ENCODE measurements around the gene SLC4A5.
"Not testable (repeated sequence)": the region's sequence is repeated elsewhere in the genome, so short reads cannot be mapped to it uniquely, and the experiment has no call there.

SLC4A5 gene

DNA sequence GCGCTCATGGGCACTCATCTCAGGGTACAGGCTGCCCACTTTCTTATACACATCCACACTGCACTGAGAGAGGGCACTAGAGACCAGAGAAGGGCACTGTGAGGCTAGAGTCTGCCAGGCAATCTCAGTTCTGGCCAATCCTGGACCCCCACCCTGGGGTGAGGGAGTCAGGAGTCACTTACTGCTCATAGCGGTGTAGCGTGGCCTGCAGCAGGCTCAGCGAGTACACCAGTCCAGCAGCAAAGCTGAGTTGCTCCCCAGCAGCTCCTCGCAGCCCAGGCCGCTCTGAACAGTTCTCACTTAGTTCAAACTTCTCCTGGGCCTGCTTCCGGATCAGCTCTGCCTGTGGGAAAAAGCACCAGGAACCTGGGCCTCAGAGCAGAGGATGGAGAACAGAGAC lies 24.6 kb upstream of the SLC4A5 start:
- no peak for DNase-seq (ENCODE audit: low spot score)

DNA sequence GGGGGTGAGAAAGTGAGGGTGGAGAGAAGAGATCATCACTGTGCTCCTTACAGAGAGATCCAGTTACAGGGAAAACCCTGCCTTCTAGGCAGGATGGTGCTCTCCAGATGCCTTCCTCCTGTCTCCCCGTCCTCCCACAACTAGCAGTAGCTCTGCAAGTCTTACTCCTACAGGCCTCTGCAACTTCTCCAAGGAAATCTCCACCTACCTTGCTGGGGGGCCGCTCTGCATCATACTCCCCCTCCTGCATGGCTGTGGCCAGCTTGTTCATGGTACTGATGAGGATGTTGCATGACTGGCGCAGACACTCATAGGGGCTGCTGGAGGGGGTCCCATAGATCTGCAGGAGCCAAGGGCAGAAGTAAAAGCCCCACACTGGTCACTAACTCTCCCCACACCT lies 22.8 kb upstream of the SLC4A5 start:
- no peak for DNase-seq (ENCODE audit: low spot score)

DNA sequence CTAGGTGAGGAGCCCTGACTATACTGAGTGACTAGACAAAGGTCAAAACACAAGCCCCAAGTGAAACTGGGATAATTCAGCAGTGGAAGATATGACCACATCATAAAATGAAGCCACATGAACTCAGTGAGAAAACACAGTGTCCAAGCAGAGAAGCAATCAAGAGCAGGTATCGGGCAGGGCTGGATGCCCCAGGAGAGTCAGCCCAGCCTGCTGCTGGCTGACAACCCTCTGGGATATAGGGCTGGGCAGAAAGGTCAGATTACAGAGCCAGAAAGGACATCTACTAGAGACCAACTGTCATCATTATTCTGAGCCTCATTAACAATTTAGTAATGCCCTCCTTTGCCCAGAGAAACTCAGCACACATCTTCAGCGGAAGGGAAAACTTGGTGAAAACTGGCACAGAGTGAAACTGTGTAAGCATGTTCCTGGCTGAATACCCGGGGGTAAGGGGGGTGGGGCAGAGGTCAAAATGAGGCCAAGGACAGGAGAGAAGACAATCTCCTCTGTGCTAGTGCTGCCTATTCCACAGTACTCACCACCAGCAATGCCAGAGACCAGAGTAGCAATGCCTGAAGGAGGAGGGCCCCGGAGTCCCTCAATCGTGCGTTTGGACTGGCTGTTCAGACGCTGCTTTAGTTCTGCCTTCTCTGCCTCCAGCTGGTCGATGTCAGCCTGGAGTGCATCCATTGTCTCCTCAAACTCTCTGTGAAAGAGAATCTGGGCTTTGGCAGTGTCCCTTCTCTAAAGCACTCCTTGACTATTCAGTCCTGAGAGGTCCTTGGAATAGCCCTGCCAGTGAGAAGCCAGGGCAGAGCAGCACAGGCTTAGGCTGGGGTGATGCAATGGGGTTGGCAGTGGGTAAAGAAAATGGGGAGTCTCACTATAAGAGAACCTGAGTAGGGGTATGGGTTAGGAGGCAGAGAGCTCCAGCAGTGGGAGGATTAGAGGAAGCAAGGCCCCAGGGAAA lies 21.6 kb upstream of the SLC4A5 start:
- DNase-seq (ENCODE audit: low spot score), result no peak

DNA sequence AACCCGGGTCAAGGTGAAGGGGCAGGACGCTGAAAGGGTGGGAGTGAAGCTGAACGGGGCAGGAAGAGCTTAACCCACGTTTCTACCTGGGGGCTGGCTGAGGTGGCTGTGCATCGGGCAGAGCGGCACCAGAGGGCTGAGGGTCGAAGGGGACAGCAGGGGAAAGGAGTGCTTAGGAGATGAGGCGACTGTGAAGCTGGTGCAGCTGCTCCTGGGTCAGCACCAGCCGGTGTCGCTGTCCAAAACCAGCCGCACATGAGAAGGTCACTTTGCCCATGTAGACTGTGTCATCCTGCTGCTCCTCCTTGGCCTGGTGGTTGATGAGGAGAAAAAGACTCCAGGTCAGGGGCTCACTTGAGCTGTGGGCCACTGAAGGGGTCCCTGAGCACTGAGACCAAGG lies 18.1 kb upstream of the SLC4A5 start:
- DNase-seq (ENCODE audit: low spot score), result no peak

DNA sequence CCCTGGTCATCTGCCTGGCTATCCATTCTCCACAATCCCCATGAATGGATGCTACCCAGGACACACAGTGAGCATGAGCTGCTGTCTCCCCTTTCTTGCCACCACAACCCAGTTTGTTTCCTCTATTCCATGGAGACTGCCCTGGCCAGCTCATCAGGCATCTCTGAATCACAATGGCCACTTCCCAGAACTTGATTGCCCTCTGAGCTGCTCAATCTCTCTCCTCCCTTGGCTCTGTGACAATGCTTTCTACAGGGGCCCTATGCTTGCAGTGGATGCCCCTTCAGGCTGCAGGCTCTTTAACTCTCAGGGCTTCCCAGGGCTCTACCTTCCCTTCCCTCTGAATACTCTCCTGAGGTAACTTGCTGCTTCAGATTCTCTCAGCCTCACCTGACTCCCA lies 14.4 kb upstream of the SLC4A5 start:
- DNase-seq (ENCODE audit: low spot score), result no peak

DNA sequence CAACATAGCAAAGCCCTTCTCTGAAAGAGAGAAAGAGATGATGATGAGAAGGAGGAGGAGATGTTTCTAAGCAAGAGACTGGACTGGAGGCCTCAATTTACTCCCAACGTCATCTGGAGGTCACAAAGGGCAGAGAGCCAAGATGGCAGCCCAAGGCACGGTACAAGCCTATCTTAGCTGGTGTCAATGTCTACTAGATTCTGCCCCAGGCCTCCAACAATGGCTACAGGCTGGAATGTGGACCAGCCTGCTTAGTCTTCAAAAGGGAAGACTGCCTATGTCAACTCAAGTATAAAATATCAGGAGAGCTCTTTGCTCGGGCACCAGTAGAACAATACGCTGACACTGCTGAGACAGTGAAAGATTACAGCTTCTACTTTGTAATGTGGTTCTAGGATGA lies 6.7 kb upstream of the SLC4A5 start:
- DNase-seq (ENCODE audit: low spot score), result no peak

DNA sequence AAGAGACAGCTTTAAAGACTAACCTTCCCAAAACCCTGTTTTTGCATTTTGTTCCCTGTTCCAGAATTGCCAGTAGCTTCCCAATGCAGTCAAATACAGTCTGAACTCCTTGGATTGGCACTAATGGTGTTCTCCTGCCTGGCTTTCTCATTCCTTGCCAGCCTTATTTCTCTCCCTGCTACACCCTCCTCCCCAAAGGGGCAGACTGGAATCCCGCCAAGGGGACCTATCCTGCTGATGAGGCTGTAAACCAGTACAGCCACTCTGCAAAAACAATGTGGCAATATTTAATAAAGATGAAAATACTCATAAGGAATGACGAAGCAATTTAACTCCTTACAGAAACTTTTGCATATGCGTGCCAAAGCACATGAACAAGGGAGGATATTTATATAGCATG lies 4.5 kb upstream of the SLC4A5 start:
- no peak for DNase-seq (ENCODE audit: low spot score)

DNA sequence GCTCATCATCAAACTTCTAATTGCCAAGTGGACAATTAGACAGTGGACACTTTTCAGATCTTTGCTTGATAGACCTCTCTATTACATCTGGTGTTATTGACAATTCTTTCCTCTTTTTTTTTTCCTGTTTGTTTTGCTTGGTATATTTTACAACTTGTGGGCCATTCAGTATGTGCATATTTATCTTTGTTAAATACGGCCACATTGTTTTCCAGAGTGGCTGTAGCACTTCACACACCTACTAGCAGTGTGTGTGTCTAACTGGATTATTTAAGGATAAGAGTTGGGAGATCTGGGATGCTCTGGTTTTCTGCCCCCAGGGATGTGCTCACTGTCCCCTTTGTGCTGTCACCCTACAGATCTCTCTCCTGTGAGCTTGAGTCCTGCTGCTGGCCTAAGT lies 4.1 kb upstream of the SLC4A5 start:
- no peak for DNase-seq (ENCODE audit: low spot score)

DNA sequence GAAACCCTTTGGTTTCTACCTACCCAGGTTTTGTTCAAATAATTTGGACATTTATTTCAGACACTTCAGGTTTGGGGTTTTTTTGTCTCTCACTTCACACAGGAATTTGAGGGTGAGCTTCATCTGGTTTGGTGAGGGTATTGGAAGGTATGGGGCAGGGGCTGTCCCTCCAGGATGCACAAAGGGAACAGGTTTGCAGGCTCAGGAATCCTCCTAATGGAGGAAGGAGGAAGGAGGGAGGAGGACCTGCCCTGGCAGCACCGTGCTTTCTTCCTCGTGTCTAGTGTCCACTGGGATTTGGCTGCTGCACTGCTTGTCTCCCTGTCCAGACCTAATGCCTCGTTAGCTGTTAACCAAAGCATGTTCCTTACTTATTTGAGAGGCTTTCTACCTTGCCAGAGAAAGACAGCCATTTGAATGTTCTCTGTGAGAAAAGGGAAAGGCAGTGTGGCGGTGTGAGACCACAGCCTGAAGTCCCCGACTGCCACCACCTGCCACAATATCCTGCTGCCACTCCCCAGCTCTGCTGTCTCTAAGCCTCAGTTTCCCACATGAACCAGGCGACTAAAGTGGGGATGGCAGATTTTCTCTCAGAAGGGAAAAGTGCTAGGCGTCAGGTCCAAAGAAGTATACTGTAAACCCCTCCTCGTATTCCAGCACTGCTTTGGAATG lies 2.2 kb upstream of the SLC4A5 start:
- no peak for DNase-seq (ENCODE audit: low spot score)

DNA sequence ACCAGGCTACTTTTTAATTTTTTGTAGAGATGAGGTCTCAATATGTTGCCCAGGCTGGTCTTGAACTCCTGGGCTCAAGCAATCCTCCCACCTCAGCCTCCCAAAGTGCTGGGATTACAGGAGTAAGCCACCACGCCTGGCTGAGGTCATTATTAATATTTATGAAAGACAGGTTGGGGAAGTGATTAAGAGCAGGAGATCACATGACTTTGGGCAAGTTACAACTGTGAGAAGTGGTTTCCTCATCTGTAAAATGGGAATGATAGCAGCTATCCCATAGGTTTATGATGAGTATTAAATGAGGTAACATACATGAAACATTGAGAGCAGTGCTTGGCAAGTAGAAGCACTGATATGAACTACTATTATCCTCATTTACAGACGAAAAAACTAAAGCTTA lies 7.0 kb downstream of the SLC4A5 start:
- DNase-seq (ENCODE audit: low spot score), result not testable (repeated sequence)

DNA sequence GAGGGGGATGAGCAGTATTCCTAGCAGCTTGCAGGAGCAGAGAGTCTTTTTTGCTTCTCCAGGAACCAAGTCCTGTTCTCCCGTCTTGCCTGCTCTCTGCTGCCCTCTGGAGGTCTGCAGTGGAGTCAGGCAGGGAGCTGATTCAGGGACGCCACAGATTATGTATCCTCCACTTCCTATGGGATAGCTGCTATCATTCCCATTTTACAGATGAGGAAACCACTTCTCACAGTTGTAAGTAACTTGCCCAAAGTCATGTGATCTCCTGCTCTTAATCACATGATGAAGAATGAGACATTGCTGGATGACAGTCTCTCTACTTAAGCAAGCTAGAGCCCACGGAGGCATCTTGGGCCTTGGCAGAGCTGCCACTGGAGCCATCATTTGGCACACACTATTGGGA lies 8.3 kb downstream of the SLC4A5 start:
- DNase-seq (ENCODE audit: low spot score), result peak; percentile 69

DNA sequence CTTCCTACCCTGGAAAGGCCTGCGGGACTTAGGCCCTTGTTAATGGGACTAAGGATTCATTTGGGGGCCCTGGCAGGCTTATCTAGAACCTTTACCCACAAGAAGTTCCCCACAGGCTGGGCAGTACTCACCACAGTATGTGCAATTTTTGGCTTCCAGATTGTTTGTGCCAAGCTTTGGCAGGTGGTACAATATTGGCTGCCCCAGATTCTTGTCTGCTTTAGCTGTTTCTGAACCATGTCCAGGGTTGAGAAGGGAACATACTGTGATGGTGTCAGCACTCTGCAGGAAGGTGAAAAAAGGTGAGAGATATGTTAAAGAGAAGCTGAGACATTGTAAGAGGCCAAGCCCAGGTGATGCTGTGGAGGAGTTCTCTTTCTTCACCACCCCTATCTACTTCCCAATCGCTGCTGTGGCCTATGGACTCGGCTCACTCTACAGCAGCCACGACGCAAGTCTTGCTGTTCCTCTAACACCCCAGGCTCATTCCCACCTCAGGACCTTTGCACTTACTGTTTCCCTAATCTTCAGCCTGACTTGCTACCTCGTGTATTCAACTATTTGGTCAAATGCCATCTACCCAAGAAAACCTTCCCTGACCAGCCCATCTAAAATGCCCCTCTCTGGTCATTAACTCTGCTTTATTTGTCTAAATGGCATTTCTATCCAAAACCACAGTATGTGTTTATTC lies 9.2 kb downstream of the SLC4A5 start:
- DNase-seq (ENCODE audit: low spot score), result no peak

DNA sequence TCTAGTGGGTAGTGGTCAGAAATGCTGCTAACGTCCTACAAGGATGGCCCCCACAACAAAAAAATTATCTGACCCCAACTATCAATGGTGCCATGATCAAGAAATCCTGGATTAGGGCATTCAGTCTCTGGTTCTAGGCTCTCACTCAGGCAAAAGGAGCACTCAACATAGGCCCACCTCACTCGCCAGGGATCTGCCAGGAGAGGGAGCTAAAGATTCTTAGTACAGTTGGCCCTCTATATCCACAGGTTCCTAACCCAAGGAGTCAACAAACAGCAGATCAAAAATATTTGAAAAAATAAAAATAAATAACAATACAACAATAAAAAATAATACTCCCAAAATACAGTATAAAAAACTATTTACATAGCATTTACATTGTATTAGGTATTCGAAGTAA lies 10.0 kb downstream of the SLC4A5 start:
- no peak for DNase-seq (ENCODE audit: low spot score)

DNA sequence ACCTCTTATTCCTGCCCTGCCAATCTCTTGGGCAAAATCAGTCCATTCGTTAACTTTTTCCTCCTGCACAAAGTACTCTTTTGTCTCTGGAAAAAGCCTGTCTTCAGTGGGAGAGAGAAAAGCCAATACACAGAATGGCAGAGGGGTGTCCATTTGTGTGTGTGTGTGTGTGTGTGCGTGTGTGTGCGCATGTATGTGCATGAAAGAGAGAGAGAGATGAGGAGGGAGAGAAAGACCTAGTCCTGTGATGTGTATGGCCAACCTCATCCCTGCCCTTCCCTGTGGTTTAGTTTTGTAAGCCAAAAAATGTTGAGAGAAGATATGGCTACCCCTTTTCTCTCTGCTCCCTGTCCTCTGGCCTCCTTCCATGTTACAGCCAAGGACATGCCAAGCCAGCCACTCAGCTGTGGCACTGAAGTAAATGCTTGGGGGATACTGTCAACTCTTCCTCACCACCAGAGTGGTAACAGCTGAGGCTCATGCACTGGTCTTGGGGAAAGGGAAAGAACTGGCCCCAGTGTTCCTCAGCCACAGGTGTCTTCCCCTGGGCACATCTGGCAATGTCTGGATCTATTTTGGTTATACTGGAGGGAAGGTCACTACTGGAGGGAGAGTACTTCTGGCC lies 10.6 kb downstream of the SLC4A5 start:
- DNase-seq (ENCODE audit: low spot score), result no peak

DNA sequence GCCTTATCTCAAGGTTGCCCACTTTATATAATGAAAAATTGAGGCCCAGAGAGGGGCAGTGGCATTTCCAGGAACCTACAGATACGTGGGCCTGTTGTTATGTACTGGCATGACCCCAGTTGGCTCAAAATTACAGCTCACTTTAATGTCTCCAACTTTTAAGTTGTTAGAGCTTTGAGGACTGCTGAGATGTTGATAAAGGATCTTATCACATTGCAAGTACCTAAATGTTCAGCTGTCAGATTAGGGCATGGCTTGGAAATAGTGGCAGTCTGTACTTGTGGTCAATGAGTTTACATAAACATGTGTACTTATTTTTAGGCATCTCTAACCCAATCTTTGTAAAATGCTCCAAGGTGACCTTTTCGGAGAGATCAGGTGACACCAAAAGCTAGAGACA lies 14.6 kb downstream of the SLC4A5 start:
- DNase-seq (ENCODE audit: low spot score), result no peak

DNA sequence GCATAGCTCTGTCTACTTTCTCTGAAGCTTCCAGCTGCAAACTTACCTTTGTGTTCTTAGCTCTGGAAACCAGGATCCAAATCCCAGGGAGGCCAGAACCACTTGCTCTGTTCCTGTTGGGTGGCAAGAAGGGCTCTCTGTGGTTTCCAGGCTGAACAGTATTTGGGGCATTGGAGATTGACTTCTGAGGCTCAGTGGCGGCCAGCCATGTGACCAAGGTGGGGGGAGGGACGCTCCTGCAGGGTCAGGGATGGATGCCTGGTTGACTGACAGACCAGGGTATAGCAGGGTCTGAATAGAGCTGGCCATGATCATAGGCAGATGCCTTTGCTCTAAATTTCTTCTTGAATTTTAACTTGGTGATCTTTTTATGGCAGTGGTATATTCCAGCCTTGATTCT lies 15.1 kb downstream of the SLC4A5 start:
- no peak for DNase-seq (ENCODE audit: low spot score)

DNA sequence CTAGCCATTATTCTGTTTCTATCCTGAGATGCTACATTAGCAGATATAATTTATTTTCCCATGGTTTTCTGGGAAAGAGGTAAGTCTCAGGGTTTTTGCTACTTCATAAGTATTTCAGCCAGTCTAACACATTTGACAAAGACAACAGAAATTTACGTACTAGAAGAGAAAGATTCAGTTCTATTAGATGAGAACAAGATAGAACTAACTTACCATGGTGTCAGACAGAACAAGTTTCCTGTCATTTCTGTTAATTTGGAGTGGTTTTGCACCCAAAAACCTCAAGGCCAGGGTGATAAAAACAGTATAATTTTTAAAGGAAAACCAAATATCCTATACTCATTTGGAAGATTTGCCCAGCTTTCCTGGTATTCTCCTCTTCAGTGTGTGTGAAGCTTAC lies 15.6 kb downstream of the SLC4A5 start:
- DNase-seq (ENCODE audit: low spot score), result no peak

DNA sequence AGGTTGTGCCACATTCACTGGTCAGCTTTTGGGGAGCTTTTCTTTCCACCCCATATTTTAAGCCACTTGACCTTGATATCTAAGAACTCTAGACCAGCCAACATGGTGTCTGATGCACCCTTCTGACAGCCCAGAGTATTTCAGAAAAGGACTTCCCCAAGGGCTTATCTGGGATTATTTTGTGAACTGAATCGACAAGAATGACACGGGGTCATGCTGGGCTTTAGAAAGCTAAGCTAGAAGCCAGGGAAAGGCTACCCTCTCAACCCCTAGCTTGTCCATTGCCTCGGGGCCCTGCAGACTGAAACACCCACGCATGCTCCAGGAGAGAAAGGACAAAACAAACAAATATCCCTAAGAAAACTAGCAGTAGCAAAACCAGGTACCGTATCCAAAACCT lies 16.0 kb downstream of the SLC4A5 start:
- DNase-seq (ENCODE audit: low spot score), result no peak

DNA sequence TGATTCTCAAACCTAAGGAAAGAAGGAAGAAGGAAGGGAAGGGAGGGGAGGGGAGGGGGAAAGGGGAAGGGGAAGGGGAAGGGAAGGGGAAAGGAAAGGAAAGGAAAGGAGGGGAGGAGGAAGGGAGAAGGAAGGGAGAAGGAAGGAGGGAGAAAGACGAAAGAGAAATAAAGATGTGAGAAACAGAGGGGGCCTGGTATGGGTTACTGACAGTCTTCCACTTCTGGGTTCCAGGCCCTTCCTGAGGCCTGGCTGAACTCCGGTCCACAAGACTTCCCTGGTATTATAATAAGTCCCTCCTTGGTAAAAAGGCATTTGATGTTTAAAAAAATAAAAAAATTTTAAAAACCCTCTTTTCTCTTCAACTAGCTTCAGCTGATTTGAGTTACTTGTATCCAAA lies 17.4 kb downstream of the SLC4A5 start:
- DNase-seq (ENCODE audit: low spot score), result no peak

DNA sequence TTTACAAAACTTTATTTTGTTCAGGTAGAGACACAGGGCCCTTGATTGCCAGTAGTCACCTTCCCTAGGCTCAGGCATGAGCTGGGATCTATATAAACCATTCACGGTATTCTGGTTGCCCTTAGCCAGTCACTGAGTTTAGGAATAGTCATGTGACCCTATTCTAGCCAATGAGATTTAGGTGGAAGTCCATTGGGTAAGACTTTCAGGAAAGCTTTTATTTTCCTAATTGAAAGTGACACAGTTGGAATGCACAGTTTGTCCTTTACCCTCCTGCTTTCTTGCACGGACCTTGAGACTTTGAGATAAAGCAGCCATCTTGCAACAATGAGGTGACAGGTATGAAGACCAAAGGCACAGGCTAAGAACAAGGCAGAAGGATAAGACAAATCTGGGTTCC lies 21.5 kb downstream of the SLC4A5 start:
- no peak for DNase-seq (ENCODE audit: low spot score)

DNA sequence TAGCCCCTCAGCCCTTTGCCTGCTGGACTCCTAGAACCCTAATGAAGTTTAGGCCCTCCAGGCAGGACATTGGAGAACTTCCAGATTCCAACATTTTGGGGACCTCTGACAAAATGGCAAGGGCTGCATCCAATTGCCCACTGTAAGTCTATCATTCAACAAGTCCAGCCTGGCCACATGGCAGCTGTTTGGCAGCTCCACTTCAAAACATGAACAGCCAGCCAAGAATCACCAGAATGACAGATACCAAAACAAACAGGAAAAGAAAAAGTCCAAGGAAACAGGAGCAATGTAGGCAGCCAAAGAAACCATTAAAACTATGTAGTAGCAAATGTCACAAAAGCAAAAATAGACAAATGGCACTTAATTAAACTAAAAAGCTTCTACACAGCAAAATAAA lies 25.5 kb downstream of the SLC4A5 start:
- DNase-seq (ENCODE audit: low spot score), result no peak

DNA sequence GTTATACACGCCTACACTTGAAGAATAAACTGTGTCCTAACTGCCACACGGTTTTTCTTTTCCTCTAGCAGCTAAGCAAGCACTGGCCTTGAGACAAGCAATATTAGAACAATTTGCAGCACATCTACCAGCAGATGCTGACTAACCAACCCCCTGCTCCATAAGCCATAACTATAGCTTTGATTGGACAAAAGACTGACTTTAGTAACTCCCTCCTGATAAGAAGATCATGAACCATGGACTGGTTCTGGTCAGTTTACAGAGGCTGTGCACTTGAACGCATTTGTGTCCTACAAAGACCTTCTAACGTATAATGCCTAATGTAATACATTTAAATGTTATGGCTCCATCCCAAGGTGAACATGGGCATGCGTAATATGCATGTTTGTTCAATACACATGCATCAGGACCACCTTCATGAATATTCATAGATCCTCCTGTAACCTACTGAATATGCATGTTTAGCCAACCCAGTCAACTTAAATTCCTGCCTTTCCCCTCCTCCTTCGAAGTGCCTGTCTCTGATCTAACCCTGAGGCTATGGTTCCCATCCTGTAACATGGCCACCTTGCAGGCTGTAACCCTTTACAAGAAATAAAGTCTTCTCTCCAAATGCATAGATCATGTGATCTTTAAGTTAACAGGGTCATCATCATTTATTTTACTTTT lies 26.5 kb downstream of the SLC4A5 start:
- no peak for DNase-seq (ENCODE audit: low spot score)
